SK-N-SH treated with all-trans-retinoic acid at 6 μM for 48 hours (cell line): ENCODE results near the gene PPARGC1A.

Experiments
- ATAC-seq: fragments of 200-7000 bp; cut with Tn5 transposase; 3 replicates; pipeline ENCODE4 v1.9.1; 2020; ENCODE audit warnings: mild to moderate bottlenecking, moderate library complexity
- ARNTL ChIP-seq: fragments of 450-650 bp; formaldehyde crosslinking; IDR thresholded peaks from 2 replicates; pipeline ENCODE4 v1.5.0; 2020; ENCODE audit warnings: low read depth, mild to moderate bottlenecking, moderate library complexity, borderline replicate concordance
- BACH2 ChIP-seq: fragments of 250-450 bp; sonication (Bioruptor Pico); IDR thresholded peaks from 2 replicates; pipeline ENCODE4 v1.9.0; 2021; ENCODE audit warnings: mild to moderate bottlenecking, borderline replicate concordance
- CSDC2 ChIP-seq: fragments of 250-450 bp; sonication (Bioruptor Pico); IDR thresholded peaks from 2 replicates; pipeline ENCODE4 v1.5.0; 2020; ENCODE audit warnings: mild to moderate bottlenecking, moderate library complexity
- ESRRG ChIP-seq: fragments of 250-450 bp; sonication (Bioruptor Pico); IDR thresholded peaks from 2 replicates; pipeline ENCODE4 v1.6.1; 2021; ENCODE audit warnings: mild to moderate bottlenecking
- OSR1 ChIP-seq: fragments of 250-450 bp; sonication (Bioruptor Pico); IDR thresholded peaks from 2 replicates; pipeline ENCODE4 v1.8.0; 2022; ENCODE audit warnings: moderate library complexity, mild to moderate bottlenecking, inconsistent platforms
- PATZ1 ChIP-seq: fragments of 250-450 bp; sonication (Bioruptor Pico); IDR thresholded peaks from 2 replicates; pipeline ENCODE4 v1.8.0; 2020; ENCODE audit warnings: mild to moderate bottlenecking, moderate library complexity, borderline replicate concordance
- POU6F1 ChIP-seq: fragments of 250-450 bp; sonication (Bioruptor Pico); IDR thresholded peaks from 2 replicates; pipeline ENCODE4 v1.8.0; 2021; ENCODE audit warnings: low read depth, mild to moderate bottlenecking, moderate library complexity, borderline replicate concordance
- PPARA ChIP-seq: fragments of 250-450 bp; sonication (Bioruptor Pico); IDR thresholded peaks from 2 replicates; pipeline ENCODE4 v1.5.0; 2020; ENCODE audit warnings: mild to moderate bottlenecking, borderline replicate concordance
- RARB ChIP-seq: fragments of 250-450 bp; sonication (Bioruptor Pico); IDR thresholded peaks from 2 replicates; pipeline ENCODE4 v1.8.0; 2021; ENCODE audit warnings: mild to moderate bottlenecking, moderate library complexity
- SNAI2 ChIP-seq: fragments of 250-450 bp; sonication (Bioruptor Pico); IDR thresholded peaks from 2 replicates; pipeline ENCODE4 v1.5.0; 2020; ENCODE audit warnings: mild to moderate bottlenecking, moderate library complexity
- TCF4 ChIP-seq: fragments of 250-450 bp; sonication (Bioruptor Pico); IDR thresholded peaks from 2 replicates; pipeline ENCODE4 v1.8.0; 2021; ENCODE audit warnings: mild to moderate bottlenecking, moderate library complexity, borderline replicate concordance
- ZC3H10 ChIP-seq: fragments of 250-450 bp; sonication (Bioruptor Pico); IDR thresholded peaks from 2 replicates; pipeline ENCODE4 v1.5.1; 2021; ENCODE audit warnings: mild to moderate bottlenecking, moderate library complexity
- ZFP30 ChIP-seq: fragments of 450-650 bp; formaldehyde crosslinking; IDR thresholded peaks from 2 replicates; pipeline ENCODE4 v1.5.0; 2022; ENCODE audit warnings: mild to moderate bottlenecking, moderate library complexity
- ZNF565 ChIP-seq: fragments of 450-650 bp; formaldehyde crosslinking; conservative IDR thresholded peaks from 2 replicates; pipeline ENCODE4 v1.5.0; 2020; ENCODE audit warnings: low read depth, mild to moderate bottlenecking, moderate library complexity
- ZNF70 ChIP-seq: fragments of 450-650 bp; formaldehyde crosslinking; IDR thresholded peaks from 2 replicates; pipeline ENCODE4 v1.5.0; 2020; ENCODE audit warnings: mild to moderate bottlenecking, moderate library complexity
- ZNF8 ChIP-seq: fragments of 450-650 bp; formaldehyde crosslinking; IDR thresholded peaks from 2 replicates; pipeline ENCODE4 v1.5.0; 2020; ENCODE audit warnings: mild to moderate bottlenecking, moderate library complexity
- TF ChIP-seq, protein P1 (sequence below): fragments of 250-450 bp; sonication (Bioruptor Pico); IDR thresholded peaks from 2 replicates; pipeline ENCODE4 v1.5.1; 2020; ENCODE audit warnings: low read depth, mild to moderate bottlenecking, moderate library complexity
- TF ChIP-seq, protein P2 (sequence below): fragments of 250-450 bp; sonication (Bioruptor Pico); IDR thresholded peaks from 2 replicates; pipeline ENCODE4 v1.5.1; 2021; ENCODE audit warnings: mild to moderate bottlenecking, moderate library complexity
- TF ChIP-seq, protein P3 (sequence below): fragments of 250-450 bp; sonication (Bioruptor Pico); IDR thresholded peaks from 2 replicates; pipeline ENCODE4 v1.5.0; 2020; ENCODE audit warnings: mild to moderate bottlenecking, moderate library complexity

The PPARGC1A gene

DNA sequence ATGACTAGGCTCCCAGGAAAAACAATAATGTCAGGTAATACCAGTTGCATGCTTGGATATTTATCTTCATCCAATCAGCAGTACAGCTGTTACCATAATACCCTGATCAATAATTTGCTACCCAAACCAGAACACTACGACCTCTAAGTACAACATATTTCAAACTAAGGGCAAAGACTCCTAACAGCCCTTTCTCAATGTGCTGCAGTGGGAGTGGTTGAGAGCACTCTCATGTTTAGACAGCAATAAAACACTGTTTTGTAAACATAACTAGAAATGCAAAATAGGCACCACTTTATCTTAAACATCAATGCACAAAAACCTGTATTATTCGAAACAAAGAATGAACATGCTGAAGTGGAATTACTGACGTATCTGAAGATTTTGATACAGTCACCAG, 28.9 kb downstream of the PPARGC1A start:
- no peak for ATAC-seq
- TF ChIP-seq RARB (CRISPR knock-in tag) = no peak
- TF ChIP-seq SNAI2 (CRISPR knock-in tag) = no peak
- TF ChIP-seq PPARA (CRISPR knock-in tag) = no peak
- TF ChIP-seq ZNF8 = no peak
- TF ChIP-seq, protein P1, sequence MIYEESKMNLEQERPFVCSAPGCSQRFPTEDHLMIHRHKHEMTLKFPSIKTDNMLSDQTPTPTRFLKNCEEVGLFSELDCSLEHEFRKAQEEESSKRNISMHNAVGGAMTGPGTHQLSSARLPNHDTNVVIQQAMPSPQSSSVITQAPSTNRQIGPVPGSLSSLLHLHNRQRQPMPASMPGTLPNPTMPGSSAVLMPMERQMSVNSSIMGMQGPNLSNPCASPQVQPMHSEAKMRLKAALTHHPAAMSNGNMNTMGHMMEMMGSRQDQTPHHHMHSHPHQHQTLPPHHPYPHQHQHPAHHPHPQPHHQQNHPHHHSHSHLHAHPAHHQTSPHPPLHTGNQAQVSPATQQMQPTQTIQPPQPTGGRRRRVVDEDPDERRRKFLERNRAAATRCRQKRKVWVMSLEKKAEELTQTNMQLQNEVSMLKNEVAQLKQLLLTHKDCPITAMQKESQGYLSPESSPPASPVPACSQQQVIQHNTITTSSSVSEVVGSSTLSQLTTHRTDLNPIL (CRISPR knock-in tag) = no peak
- TF ChIP-seq, protein P2, sequence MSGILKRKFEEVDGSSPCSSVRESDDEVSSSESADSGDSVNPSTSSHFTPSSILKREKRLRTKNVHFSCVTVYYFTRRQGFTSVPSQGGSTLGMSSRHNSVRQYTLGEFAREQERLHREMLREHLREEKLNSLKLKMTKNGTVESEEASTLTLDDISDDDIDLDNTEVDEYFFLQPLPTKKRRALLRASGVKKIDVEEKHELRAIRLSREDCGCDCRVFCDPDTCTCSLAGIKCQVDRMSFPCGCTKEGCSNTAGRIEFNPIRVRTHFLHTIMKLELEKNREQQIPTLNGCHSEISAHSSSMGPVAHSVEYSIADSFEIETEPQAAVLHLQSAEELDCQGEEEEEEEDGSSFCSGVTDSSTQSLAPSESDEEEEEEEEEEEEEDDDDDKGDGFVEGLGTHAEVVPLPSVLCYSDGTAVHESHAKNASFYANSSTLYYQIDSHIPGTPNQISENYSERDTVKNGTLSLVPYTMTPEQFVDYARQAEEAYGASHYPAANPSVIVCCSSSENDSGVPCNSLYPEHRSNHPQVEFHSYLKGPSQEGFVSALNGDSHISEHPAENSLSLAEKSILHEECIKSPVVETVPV = no peak
- TF ChIP-seq ZNF70 (CRISPR knock-in tag) = no peak
- no peak for TF ChIP-seq CSDC2
- TF ChIP-seq ZC3H10 (CRISPR knock-in tag) = no peak
- no peak for TF ChIP-seq ESRRG (CRISPR knock-in tag)
- TF ChIP-seq POU6F1 (CRISPR knock-in tag) = no peak
- TF ChIP-seq OSR1 (CRISPR knock-in tag) = no peak
- no peak for TF ChIP-seq ZNF565
- TF ChIP-seq, protein P3, sequence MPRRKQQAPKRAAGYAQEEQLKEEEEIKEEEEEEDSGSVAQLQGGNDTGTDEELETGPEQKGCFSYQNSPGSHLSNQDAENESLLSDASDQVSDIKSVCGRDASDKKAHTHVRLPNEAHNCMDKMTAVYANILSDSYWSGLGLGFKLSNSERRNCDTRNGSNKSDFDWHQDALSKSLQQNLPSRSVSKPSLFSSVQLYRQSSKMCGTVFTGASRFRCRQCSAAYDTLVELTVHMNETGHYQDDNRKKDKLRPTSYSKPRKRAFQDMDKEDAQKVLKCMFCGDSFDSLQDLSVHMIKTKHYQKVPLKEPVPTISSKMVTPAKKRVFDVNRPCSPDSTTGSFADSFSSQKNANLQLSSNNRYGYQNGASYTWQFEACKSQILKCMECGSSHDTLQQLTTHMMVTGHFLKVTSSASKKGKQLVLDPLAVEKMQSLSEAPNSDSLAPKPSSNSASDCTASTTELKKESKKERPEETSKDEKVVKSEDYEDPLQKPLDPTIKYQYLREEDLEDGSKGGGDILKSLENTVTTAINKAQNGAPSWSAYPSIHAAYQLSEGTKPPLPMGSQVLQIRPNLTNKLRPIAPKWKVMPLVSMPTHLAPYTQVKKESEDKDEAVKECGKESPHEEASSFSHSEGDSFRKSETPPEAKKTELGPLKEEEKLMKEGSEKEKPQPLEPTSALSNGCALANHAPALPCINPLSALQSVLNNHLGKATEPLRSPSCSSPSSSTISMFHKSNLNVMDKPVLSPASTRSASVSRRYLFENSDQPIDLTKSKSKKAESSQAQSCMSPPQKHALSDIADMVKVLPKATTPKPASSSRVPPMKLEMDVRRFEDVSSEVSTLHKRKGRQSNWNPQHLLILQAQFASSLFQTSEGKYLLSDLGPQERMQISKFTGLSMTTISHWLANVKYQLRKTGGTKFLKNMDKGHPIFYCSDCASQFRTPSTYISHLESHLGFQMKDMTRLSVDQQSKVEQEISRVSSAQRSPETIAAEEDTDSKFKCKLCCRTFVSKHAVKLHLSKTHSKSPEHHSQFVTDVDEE (CRISPR knock-in tag) = no peak

- ATAC-seq = no peak
- TF ChIP-seq BACH2 = no peak
- no peak for TF ChIP-seq ARNTL (CRISPR knock-in tag)
- TF ChIP-seq ZNF8 = no peak
- no peak for TF ChIP-seq PATZ1 (CRISPR knock-in tag)
These were observed 32.4 kb downstream of the PPARGC1A start for GRCh38 chr4:23857367-23857959.

- TF ChIP-seq ZNF8 (no peak), TCF4 (no peak), ZNF70 (CRISPR knock-in tag) (no peak), ZFP30 (CRISPR knock-in tag) (no peak), POU6F1 (CRISPR knock-in tag) (no peak), RARB (CRISPR knock-in tag) (no peak), CSDC2 (no peak), ZC3H10 (CRISPR knock-in tag) (no peak)
- TF ChIP-seq, protein P3 (CRISPR knock-in tag) = no peak
- TF ChIP-seq, protein P1 (CRISPR knock-in tag) = no peak
- no peak for ATAC-seq
These were observed 33.2 kb downstream of the PPARGC1A start for GRCh38 chr4:23856630-23857029.
